HG03095 (cell line): Measurements from ENCODE around the gene MACF1.
"Not testable (repeated sequence)": the region's sequence is repeated elsewhere in the genome, so short reads cannot be mapped to it uniquely, and the experiment has no call there.

Experiments used
- ATAC-seq: cut with Tn5 transposase; IDR thresholded peaks from one replicate; pipeline ENCODE4 v1.9.1; 2021; ENCODE audit warnings: moderate library complexity; ENCODE audit not compliant: unreplicated experiment

Gene MACF1

GRCh38 chr1:39446986-39447567 lies 242.6 kb downstream of the MACF1 start:
- ATAC-seq: no peak

GRCh38 chr1:39450041-39450440 lies 245.5 kb downstream of the MACF1 start:
- not testable (repeated sequence) for ATAC-seq

- no peak for ATAC-seq
Measured at GRCh38 chr1:39450956-39451606, 246.6 kb downstream of the MACF1 start.

- no peak for ATAC-seq
Measured at GRCh38 chr1:39452081-39452480, 247.6 kb downstream of the MACF1 start.

- no peak for ATAC-seq
Measured at GRCh38 chr1:39452540-39452939, 248.0 kb downstream of the MACF1 start.

- ATAC-seq: no peak
Measured at GRCh38 chr1:39453603-39454002, 249.1 kb downstream of the MACF1 start.

GRCh38 chr1:39458991-39459390 lies 254.5 kb downstream of the MACF1 start:
- ATAC-seq: no peak

GRCh38 chr1:39462074-39462473 lies 257.6 kb downstream of the MACF1 start:
- no peak for ATAC-seq

DNA sequence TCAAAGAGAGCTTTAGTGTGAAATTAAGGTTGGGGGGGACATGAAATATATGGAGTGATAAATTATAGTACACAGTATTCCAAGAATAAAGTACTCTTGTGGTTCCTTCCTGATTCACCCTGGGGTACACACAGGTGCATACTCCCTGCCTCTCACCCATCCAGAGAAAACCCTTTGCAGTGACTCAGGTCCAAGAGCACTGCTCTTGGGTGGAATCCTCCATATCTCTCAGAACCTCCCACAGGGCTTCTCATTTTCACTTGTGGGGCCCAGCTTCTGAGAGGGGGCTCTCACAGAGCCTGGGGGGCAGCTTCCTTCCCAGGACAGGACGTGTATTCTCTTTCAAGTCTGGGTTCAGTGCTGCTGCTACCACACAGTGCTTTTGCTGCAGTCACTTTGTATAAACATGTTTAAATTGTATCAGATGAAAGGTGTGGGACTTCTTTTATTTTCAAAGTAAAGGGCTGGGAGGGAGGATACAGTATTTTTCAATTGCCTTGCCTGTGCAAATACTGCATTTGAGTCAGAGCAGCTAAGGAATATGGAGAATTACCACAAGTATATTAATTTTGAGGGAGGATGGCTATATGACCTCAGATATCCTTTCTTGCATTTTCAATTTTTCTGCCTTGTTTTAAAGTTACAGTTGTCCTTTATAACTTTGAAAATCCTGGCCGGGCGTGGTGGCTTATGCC lies 262.1 kb downstream of the MACF1 start:
- no peak for ATAC-seq

DNA sequence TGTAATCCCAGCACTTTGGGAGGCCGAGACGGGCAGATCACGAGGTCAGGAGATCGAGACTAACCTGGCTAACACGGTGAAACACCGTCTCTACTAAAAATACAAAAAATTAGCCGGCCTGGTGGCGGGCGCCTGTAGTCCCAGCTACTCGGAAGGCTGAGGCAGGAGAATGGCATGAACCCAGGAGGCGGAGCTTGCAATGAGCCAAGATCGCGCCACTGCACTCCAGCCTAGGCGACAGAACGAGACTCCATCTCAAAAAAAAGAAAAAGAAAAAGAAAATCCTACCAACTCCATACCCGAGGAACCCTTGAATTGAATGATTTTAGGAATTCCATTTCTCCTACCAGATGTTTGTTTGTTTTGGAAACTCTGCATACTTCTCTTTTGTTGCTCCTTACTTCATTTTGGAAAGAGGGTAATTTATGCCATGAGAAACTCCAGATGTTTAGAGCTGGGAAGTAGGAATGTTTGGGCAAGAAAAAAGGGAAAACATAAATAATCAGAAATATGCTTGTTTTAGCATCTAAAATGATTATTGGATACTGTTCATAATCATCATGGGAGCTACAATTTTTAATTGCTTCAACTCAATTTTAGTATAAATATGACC lies 262.7 kb downstream of the MACF1 start:
- ATAC-seq: not testable (repeated sequence)

- ATAC-seq: no peak
Measured at GRCh38 chr1:39469150-39469549, 264.7 kb downstream of the MACF1 start.

DNA sequence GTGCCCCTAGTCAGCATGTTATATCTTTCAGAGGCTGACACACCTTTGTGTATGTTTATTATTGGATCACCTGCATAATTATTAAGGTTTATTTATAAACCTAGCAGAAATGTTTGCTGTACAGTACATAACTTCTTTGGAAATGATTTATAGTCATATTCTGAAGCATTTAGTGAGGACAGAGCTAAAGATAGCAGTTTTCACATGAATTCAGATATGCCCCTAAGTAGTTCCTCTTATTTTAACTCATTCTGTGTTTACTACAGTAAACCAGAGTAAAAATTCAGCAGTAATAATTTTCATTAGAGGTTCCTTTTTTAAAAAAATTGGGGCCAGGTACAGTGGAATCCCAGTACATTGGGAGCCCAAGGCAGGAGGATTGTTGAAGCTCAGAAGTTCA lies 265.5 kb downstream of the MACF1 start:
- no peak for ATAC-seq

GRCh38 chr1:39472826-39473225 lies 268.3 kb downstream of the MACF1 start:
- ATAC-seq: no peak

DNA sequence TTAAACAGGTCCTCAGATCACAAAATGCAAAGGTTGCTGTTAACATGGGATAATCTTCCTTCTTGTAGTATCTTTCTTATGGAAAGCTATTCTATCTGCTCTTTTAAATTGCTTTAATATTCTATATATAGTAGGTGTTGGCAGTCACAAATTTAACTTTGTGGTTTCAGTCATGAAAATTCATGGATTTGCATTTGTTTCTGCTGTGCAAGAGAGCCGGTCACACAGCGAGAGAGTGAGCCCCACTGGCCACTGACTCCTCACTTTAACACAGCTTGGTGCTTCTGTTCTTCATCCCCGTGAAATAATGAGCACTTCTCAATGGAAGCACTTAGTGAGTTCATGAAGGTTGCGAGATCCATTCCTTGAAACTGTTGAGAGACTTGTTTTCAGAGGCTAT lies 268.8 kb downstream of the MACF1 start:
- ATAC-seq: no peak

DNA sequence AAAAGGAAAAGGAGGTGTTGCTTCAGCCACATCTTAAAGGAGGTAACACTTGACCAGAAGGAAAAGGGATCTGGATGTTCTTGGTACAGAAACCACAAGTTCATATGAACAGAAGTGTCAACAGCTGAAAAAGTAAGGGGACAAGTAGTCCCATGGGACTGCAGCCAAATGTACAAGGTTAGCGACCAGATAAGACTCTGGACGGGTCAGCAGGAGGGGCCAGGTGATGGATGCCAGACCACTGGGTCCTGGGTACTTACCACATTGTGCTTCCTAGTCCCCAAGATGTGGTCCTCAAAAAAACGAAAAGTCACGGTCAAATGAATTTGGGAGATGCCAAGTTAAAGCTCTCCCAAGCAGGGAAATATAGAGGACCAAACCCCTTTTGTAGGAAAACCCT lies 270.3 kb downstream of the MACF1 start:
- ATAC-seq: no peak

GRCh38 chr1:39475551-39475950 lies 271.1 kb downstream of the MACF1 start:
- not testable (repeated sequence) for ATAC-seq

DNA sequence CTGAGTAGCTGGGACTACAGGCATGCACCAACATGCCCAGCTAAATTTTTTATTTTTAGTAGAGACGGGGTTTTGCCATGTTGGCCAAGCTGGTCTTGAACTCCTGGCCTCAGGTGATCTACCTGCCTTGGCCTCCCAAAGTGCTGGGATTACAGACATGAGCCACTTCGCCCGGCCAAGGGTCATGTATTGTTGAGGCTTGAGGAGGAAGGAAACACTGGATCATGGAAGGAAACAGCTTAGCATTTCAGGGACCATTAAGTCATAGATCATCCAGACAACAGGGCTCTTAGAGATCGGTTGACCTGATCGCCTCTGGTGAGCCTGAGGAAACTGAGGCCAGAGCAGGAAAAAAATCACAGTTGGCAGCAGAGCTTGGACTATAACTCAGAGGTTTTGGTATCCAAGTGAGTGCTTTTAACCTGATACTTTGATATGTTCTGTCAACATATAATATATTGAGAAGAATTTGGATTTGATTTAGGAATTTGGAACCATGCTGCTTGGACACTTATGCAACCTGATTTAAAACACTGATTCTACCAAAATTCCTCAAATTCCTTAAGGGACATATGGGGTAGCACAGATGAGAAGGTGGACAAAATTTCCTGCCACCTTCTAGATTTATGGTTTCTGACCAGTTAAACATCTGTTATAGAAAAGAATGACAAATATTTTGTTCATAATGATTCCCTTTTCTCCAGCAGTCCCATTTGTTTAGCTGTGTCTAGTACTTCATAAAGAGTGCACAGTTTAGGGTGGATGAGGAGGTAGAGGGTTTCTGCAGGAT lies 273.8 kb downstream of the MACF1 start:
- no peak for ATAC-seq

DNA sequence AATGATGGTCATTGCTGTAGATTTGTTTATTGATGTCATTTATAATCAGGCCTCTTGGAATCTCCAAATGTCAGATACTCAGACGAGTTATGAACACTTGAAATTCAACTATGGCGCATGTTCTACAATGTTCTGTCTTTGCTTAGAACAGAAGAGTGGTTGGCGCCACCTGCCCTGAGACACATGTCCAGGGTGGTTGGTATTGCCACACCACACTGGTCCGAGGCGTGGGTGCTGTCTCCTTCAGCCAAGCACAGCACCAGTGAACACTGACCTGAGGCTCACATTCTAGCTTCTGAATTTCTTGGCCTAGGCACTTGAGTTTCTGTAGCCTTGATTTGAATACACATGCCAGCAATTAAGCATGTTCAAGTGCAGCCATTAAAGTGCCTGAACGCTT lies 276.8 kb downstream of the MACF1 start:
- ATAC-seq: no peak

DNA sequence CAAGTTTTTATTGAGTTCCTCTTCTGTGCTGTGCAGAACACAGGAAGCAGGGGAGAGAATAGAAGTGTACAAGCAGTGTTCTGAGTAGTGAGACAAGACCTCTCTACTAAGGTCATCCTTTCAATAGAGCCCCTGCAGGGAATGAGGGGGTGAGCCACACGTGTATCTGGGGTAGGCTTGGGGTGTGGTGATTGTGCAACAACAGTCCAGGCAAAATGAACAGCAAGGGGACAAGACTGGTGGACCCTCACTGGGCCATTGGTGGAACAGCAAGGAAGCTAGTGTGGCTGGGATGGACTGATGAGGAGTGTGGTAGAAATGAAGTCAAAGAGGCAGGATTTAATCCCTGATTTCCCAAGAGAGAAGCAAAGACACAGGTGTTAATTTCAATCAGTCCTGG lies 278.8 kb downstream of the MACF1 start:
- ATAC-seq: no peak

DNA sequence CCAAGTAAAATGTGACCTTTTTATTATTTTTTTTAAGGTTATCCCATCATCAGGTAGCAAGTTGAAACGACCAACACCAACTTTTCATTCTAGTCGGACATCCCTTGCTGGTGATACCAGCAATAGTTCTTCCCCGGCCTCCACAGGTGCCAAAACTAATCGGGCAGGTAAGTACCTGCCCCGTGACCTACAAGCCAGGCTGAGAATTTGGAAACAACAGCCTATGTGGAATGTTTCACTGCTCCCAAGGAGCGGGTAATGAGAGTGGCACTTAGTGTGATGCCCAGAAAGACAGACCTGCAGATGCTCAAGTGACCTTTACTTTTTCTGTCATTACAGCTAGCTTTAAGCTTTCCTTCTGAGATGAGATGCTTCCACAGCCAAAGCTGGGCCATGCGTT lies 280.1 kb downstream of the MACF1 start:
- no peak for ATAC-seq
